ENCODE results near the gene ADCY4.

DNA sequence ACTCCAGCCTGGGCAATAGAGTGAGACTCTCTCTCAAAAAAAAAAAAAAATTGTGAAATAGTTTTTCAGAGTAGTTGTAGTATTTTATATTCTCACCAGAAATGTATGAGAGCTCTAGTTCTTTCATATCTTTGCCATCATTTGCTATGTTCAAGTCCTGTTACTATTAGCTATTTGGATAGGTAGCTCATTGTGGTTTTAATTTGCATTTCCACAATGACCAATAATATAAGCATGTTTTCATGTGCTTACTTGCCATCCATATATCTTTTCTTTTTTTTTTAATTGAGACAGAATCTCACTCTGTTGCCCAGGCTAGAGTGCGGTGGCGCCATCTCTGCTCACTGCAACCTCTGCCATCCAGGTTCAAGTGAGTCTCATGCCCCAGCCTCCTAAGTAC is 13.3 kb upstream of the ADCY4 start:
- TF ChIP-seq, protein P1, sequence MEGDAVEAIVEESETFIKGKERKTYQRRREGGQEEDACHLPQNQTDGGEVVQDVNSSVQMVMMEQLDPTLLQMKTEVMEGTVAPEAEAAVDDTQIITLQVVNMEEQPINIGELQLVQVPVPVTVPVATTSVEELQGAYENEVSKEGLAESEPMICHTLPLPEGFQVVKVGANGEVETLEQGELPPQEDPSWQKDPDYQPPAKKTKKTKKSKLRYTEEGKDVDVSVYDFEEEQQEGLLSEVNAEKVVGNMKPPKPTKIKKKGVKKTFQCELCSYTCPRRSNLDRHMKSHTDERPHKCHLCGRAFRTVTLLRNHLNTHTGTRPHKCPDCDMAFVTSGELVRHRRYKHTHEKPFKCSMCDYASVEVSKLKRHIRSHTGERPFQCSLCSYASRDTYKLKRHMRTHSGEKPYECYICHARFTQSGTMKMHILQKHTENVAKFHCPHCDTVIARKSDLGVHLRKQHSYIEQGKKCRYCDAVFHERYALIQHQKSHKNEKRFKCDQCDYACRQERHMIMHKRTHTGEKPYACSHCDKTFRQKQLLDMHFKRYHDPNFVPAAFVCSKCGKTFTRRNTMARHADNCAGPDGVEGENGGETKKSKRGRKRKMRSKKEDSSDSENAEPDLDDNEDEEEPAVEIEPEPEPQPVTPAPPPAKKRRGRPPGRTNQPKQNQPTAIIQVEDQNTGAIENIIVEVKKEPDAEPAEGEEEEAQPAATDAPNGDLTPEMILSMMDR (IDR thresholded peaks at IDR 0.05), result no peak
- TF ChIP-seq POLR2A (IDR thresholded peaks at IDR 0.05), result no peak

Data from right lobe of liver (tissue), 4 donors.